Caco-2 (cell line): ENCODE data around the gene SHISAL2B. TPM values are rescaled to one million over a fixed set of nuclear protein-coding genes. Genes with fewer than 3 reads are reported as not detected.
A peak's percentile ranks its signal among the peaks of the same experiment; 100 is the strongest.

Source experiments
- BruUV-seq: library from RNA; stranded (reverse); fragments of 400-500 nt; replicated peaks from 2 replicates; lab custom pipeline; 2021; lab: Mats Ljungman, UMichigan
- CTCF ChIA-PET: fragments of 300-600 bp; sonication (Branson Sonifier 250); formaldehyde crosslinking; loops from one replicate; lab custom pipeline; 2022; ENCODE audit warnings: antibody characterized with exemption; lab: Charles Lee
- POLR2A ChIA-PET: fragments of 300-600 bp; sonication (Branson Sonifier 250); formaldehyde crosslinking; loops from one replicate; lab custom pipeline; 2022; ENCODE audit warnings: antibody characterized with exemption; lab: Charles Lee
- DNase-seq, 2 experiments: peaks; one replicate each; pipeline versions ENCODE4 v3.0.0 to v3.0.0-alpha.2; 2020 to 2022
- H3K27me3 ChIP-seq: replicated peaks from 2 replicates; pipeline ENCODE4 v1.6.0; 2011; ENCODE audit warnings: low read length; ENCODE audit not compliant: control insufficient read depth, insufficient read depth
- H3K36me3 ChIP-seq: 2 replicates; pipeline ENCODE4 v1.5.1; 2011; ENCODE audit warnings: low read length; ENCODE audit not compliant: control insufficient read depth, insufficient read depth
- H3K4me1 ChIP-seq: fragments of 250-450 bp; sonication (Bioruptor Pico); 2 replicates; pipeline ENCODE4 v1.5.1; 2020; ENCODE audit warnings: mild to moderate bottlenecking
- H3K4me3 ChIP-seq: 2 replicates; pipeline ENCODE4 v1.5.1; 2011; ENCODE audit warnings: low read depth, mild to moderate bottlenecking, control low read depth, low read length
- H3K9me3 ChIP-seq: fragments of 250-450 bp; sonication (Bioruptor Pico); 2 replicates; pipeline ENCODE4 v1.5.1; 2020; ENCODE audit warnings: mild to moderate bottlenecking, moderate library complexity
- H3K27ac Mint-ChIP-seq: one replicate; pipeline ENCODE4 v1.8.0; 2022; ENCODE audit warnings: mixed read lengths; ENCODE audit not compliant: unreplicated experiment
- H3K27me3 Mint-ChIP-seq: one replicate; pipeline ENCODE4 v1.8.0; 2022; ENCODE audit warnings: mixed read lengths; ENCODE audit not compliant: insufficient read depth, unreplicated experiment
- H3K36me3 Mint-ChIP-seq: one replicate; pipeline ENCODE4 v1.8.0; 2022; ENCODE audit warnings: mild to moderate bottlenecking, mixed read lengths; ENCODE audit not compliant: insufficient read depth, unreplicated experiment
- H3K4me1 Mint-ChIP-seq: one replicate; pipeline ENCODE4 v1.8.0; 2022; ENCODE audit warnings: low read depth, mixed read lengths; ENCODE audit not compliant: unreplicated experiment
- H3K4me3 Mint-ChIP-seq: one replicate; pipeline ENCODE4 v1.8.0; 2022; ENCODE audit warnings: mild to moderate bottlenecking, moderate library complexity, mixed read lengths; ENCODE audit not compliant: unreplicated experiment
- H3K9me3 Mint-ChIP-seq: one replicate; pipeline ENCODE4 v1.8.0; 2022; ENCODE audit warnings: mixed read lengths; ENCODE audit not compliant: unreplicated experiment
- CTCF ChIP-seq, 2 experiments: fragments of 200-600 bp in 1 of 2; IDR thresholded peaks; 1 replicate in 1 of 2; 2 replicates in 1 of 2; pipeline versions ENCODE4 v1.5.1 to v1.8.0; 2011 to 2022; ENCODE audit warnings: antibody characterized with exemption in 1 of 2, control low read depth in 1 of 2, inconsistent platforms in 1 of 2, low read depth in 1 of 2, low read length in 1 of 2, mild to moderate bottlenecking in 1 of 2, moderate library complexity in 1 of 2; ENCODE audit not compliant: insufficient read depth in 1 of 2, severe bottlenecking in 1 of 2, unreplicated experiment in 1 of 2
- intact Hi-C: fragments of 100-400 bp; cut with micrococcal nuclease; formaldehyde crosslinking; loops from one replicate; pipeline ENCODE4 v1.10.0; 2022; ENCODE audit not compliant: unreplicated experiment
- total RNA-seq: library from RNA; stranded (reverse); gene quantifications from 2 replicates; pipeline ENCODE4 v1.2.3, GENCODE V29; 2022

Gene SHISAL2B
- total RNA-seq, 1 experiment from 2014 or later, result not detected

- ChIA-PET POLR2A (no interaction called here), CTCF (no interaction called here)
- Histone ChIP-seq H3K27me3 (no peaks in the 10 kb centered on the region), H3K4me3 (no peak overlapping the region), H3K9me3 (no peaks in the 10 kb centered on the region), H3K36me3 (no peaks in the 10 kb centered on the region), H3K4me1 (peaks cover 15% of the 10 kb centered on the region)
- Mint-ChIP-seq H3K9me3 (no peaks in the 10 kb centered on the region), H3K36me3 (no peaks in the 10 kb centered on the region), H3K27ac (no peak overlapping the region), H3K27me3 (no peaks in the 10 kb centered on the region), H3K4me1 (peaks cover 6% of the 10 kb centered on the region), H3K4me3 (no peak overlapping the region)
- no TSS peak for BruUV-seq
- no peak for TF ChIP-seq CTCF (IDR thresholded peaks at IDR 0.05; ENCODE audit: insufficient read depth in 1 of 2, low read depth in 1 of 2, low read length in 1 of 2, severe bottlenecking in 1 of 2, unreplicated experiment in 1 of 2)
- DNase-seq, result peak in 1 of 2 experiments; percentile 8
- intact Hi-C loops, result no loop called here
Observed at GRCh38 chr5:64666078-64666477, 24.2 kb upstream of the SHISAL2B start.

- no peaks in the 10 kb centered on the region for H3K36me3 Mint-ChIP-seq
- Histone ChIP-seq H3K4me1 (peaks cover 15% of the 10 kb centered on the region), H3K36me3 (no peaks in the 10 kb centered on the region), H3K4me3 (no peak overlapping the region), H3K9me3 (no peaks in the 10 kb centered on the region), H3K27me3 (no peaks in the 10 kb centered on the region)
- no peaks in the 10 kb centered on the region for H3K9me3 Mint-ChIP-seq
- DNase-seq, result no peak
- TF ChIP-seq CTCF (IDR thresholded peaks at IDR 0.05; ENCODE audit: insufficient read depth in 1 of 2, low read depth in 1 of 2, low read length in 1 of 2, severe bottlenecking in 1 of 2, unreplicated experiment in 1 of 2), result no peak
- no peaks in the 10 kb centered on the region for H3K27me3 Mint-ChIP-seq
- ChIA-PET CTCF (no interaction called here), POLR2A (no interaction called here)
- no TSS peak for BruUV-seq
- H3K4me3 Mint-ChIP-seq, result no peak overlapping the region
- peaks cover 6% of the 10 kb centered on the region for H3K4me1 Mint-ChIP-seq
- intact Hi-C loops, result no loop called here
- no peak overlapping the region for H3K27ac Mint-ChIP-seq
Observed at GRCh38 chr5:64667068-64667467, 23.2 kb upstream of the SHISAL2B start.

- no peaks in the 10 kb centered on the region for H3K9me3 Mint-ChIP-seq
- no peaks in the 10 kb centered on the region for H3K36me3 ChIP-seq
- H3K4me3 ChIP-seq, result no peak overlapping the region
- BruUV-seq, result no TSS peak
- H3K36me3 Mint-ChIP-seq, result no peaks in the 10 kb centered on the region
- DNase-seq, result no peak
- peaks cover 6% of the 10 kb centered on the region for H3K4me1 Mint-ChIP-seq
- intact Hi-C loops, result no loop called here
- H3K27ac Mint-ChIP-seq, result no peak overlapping the region
- POLR2A ChIA-PET, result no interaction called here
- H3K27me3 ChIP-seq, result no peaks in the 10 kb centered on the region
- H3K4me3 Mint-ChIP-seq, result no peak overlapping the region
- TF ChIP-seq CTCF (IDR thresholded peaks at IDR 0.05; ENCODE audit: insufficient read depth in 1 of 2, low read depth in 1 of 2, low read length in 1 of 2, severe bottlenecking in 1 of 2, unreplicated experiment in 1 of 2), result no peak
- H3K27me3 Mint-ChIP-seq, result peaks cover 2% of the 10 kb centered on the region
- H3K9me3 ChIP-seq, result no peaks in the 10 kb centered on the region
- CTCF ChIA-PET, result no interaction called here
- H3K4me1 ChIP-seq, result peaks cover 10% of the 10 kb centered on the region
Observed at GRCh38 chr5:64670277-64670676, 20.0 kb upstream of the SHISAL2B start.
